T-helper 17 cell (primary cell): ENCODE data around the gene GSG1L2. TPM values are rescaled to one million over a fixed set of nuclear protein-coding genes. Genes with fewer than 3 reads are reported as not detected.

Experiments used
- ATAC-seq: fragments of 150-1000 bp; cut with Tn5 transposase; 2 replicates; pipeline ENCODE4 v1.10.0; 2021; ENCODE audit warnings: mild to moderate bottlenecking, moderate library complexity
- DNase-seq, 3 donors: peaks; one replicate each; pipeline versions ENCODE4 v3.0.0 to v3.0.0-alpha.2; 2020 to 2021
- H3K9me3 ChIP-seq: one replicate; pipeline ENCODE4 v1.7.0; 2013; ENCODE audit warnings: low read length, mild to moderate bottlenecking; ENCODE audit not compliant: control insufficient read depth, poor library complexity, severe bottlenecking
- H3K27ac Mint-ChIP-seq: one replicate; pipeline ENCODE4 v1.8.0; 2022; ENCODE audit warnings: mild to moderate bottlenecking, moderate library complexity, mixed read lengths
- H3K27me3 Mint-ChIP-seq: one replicate; pipeline ENCODE4 v1.8.0; 2022; ENCODE audit warnings: mixed read lengths
- H3K36me3 Mint-ChIP-seq: one replicate; pipeline ENCODE4 v1.8.0; 2022; ENCODE audit warnings: low read depth, mixed read lengths
- H3K4me1 Mint-ChIP-seq: one replicate; pipeline ENCODE4 v1.8.0; 2022; ENCODE audit warnings: mild to moderate bottlenecking, mixed read lengths
- H3K4me3 Mint-ChIP-seq: one replicate; pipeline ENCODE4 v1.8.0; 2022; ENCODE audit warnings: mild to moderate bottlenecking, moderate library complexity, mixed read lengths
- total RNA-seq, 4 donors: library from RNA in 2 of 4; stranded (reverse) in 2 of 4; gene quantifications; one replicate each; pipeline ENCODE4 v1.2.3 and lab custom pipeline; 2022 to 2026

GSG1L2 gene
- total RNA-seq, 2 donors from 2014 or later, result not detected

DNA sequence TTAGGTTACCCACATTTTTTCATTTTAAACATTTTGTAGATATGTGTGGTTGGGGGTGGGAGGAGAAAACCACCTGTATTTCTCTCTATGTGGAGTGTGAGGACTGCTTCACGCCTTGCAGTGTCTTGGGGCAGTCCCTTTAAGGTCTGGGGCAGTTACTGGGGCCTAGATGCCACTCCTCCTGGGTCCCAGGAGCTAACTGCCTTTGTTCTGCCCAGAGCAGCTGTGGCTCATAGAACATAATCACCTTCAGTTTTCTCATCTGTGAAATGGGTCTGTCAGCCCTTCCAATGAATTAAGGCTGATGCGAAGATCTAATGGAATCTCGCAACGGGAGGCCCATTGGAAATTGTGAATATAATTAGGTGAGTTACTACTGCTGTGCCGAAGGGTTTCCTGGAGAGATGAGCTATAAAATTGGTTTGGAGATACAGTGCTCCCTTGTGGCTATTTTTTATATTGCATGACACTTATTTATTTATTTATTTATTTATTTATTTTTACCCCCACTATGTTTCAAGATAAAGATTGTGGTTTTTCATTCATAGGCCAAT lies 53.4 kb downstream of the GSG1L2 start:
- H3K4me3 Mint-ChIP-seq, result no peak overlapping the region
- peaks cover 26% of the 10 kb centered on the region for H3K27me3 Mint-ChIP-seq
- H3K36me3 Mint-ChIP-seq, result peaks cover 2% of the 10 kb centered on the region
- DNase-seq, result no peak
- no peak overlapping the region for H3K27ac Mint-ChIP-seq
- peaks cover 2% of the 10 kb centered on the region for H3K4me1 Mint-ChIP-seq
- ATAC-seq, result no peak
- H3K9me3 ChIP-seq, result no peaks in the 10 kb centered on the region

DNA sequence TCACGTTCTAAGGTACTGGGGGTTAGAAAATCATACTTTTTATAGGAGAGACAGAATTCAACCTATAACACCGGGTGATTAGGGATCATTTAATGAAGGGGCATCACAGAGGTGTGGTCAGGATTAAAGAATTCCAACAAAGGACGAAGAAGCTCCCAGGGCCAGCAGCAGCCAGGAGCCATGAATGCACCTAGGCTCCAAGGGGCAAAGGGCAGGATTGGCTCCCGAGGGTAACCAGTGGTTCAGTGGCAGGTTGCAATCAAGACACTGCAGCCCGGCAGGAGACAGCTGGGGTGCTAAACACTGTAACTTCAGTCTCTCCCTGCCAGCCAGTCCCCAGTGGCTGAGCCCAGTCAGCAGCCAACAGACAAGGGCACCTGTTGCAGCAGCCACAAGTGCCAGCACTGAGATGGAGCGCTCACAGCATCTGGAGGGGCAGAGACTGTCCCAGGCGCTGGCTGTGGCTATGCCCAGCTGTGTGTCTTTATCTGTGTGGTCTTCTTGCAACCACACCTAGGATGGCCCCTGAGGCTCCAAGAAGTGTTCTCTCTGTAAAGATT lies 54.4 kb downstream of the GSG1L2 start:
- no peak overlapping the region for H3K4me3 Mint-ChIP-seq
- no peaks in the 10 kb centered on the region for H3K9me3 ChIP-seq
- ATAC-seq (no peak), DNase-seq (no peak)
- peaks cover 34% of the 10 kb centered on the region for H3K27me3 Mint-ChIP-seq
- peaks cover 2% of the 10 kb centered on the region for H3K36me3 Mint-ChIP-seq
- peaks cover 2% of the 10 kb centered on the region for H3K4me1 Mint-ChIP-seq
- no peak overlapping the region for H3K27ac Mint-ChIP-seq

- peaks cover 34% of the 10 kb centered on the region for H3K27me3 Mint-ChIP-seq
- DNase-seq (no peak), ATAC-seq (no peak)
- no peak overlapping the region for H3K4me3 Mint-ChIP-seq
- H3K36me3 Mint-ChIP-seq, result peaks cover 2% of the 10 kb centered on the region
- no peaks in the 10 kb centered on the region for H3K9me3 ChIP-seq
- H3K4me1 Mint-ChIP-seq, result peaks cover 2% of the 10 kb centered on the region
- no peak overlapping the region for H3K27ac Mint-ChIP-seq
Observed at GRCh38 chr17:9766970-9767369, 54.9 kb downstream of the GSG1L2 start.

DNA sequence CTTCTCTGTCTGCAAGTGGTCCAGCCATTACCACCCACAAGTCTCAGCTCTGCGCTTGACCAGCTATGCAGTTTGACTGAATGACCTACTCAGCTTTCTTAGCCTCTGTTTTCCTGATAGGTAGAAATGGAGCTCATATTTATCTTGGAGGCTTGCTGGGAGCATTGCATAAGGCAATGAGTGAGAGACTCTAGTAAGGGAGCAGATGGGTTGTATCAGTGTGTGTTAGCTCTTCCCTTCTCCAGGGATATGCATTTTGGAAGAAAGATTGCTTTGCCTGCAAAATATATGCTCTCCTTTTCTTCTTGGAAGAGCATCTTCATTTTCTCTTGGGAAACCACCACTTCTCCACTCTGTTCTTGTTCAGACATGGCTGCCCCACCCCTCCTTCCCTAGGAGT lies 56.6 kb downstream of the GSG1L2 start:
- Mint-ChIP-seq H3K4me1 (peaks cover 2% of the 10 kb centered on the region), H3K27me3 (peaks cover 39% of the 10 kb centered on the region)

GRCh38 chr17:9763643-9764042 lies 58.2 kb downstream of the GSG1L2 start:
- no peak overlapping the region for H3K4me3 Mint-ChIP-seq
- H3K4me1 Mint-ChIP-seq, result no peaks in the 10 kb centered on the region
- H3K27me3 Mint-ChIP-seq, result peaks cover 52% of the 10 kb centered on the region
- no peak for DNase-seq
- ATAC-seq, result no peak
- H3K36me3 Mint-ChIP-seq, result peaks cover 2% of the 10 kb centered on the region
- no peak overlapping the region for H3K27ac Mint-ChIP-seq
- H3K9me3 ChIP-seq, result no peaks in the 10 kb centered on the region

More for the DNA sequence above, 56.6 kb downstream of the GSG1L2 start:
- Mint-ChIP-seq H3K4me3 (no peak overlapping the region), H3K27ac (no peak overlapping the region), H3K36me3 (peaks cover 2% of the 10 kb centered on the region)
- H3K9me3 ChIP-seq, result no peaks in the 10 kb centered on the region
- DNase-seq (no peak), ATAC-seq (no peak)

- peaks cover 51% of the 10 kb centered on the region for H3K27me3 Mint-ChIP-seq
- H3K4me3 Mint-ChIP-seq, result no peak overlapping the region
- no peaks in the 10 kb centered on the region for H3K4me1 Mint-ChIP-seq
- H3K27ac Mint-ChIP-seq, result no peak overlapping the region
- H3K36me3 Mint-ChIP-seq, result peaks cover 4% of the 10 kb centered on the region
- ATAC-seq (no peak), DNase-seq (no peak)
- H3K9me3 ChIP-seq, result no peaks in the 10 kb centered on the region
Observed at GRCh38 chr17:9760266-9760665, 61.6 kb downstream of the GSG1L2 start.

GRCh38 chr17:9755083-9755482 lies 66.8 kb downstream of the GSG1L2 start:
- Mint-ChIP-seq H3K36me3 (peaks cover 6% of the 10 kb centered on the region), H3K4me1 (no peaks in the 10 kb centered on the region), H3K4me3 (no peak overlapping the region), H3K27me3 (peaks cover 58% of the 10 kb centered on the region), H3K27ac (no peak overlapping the region)
- DNase-seq (no peak), ATAC-seq (no peak)
- H3K9me3 ChIP-seq, result no peaks in the 10 kb centered on the region

Other genes with a start within 250 kb of the GSG1L2 start
- gene STX8, start 246.3 kb downstream of the GSG1L2 start, total RNA-seq, result 10 to 100 TPM; 66.8 to 68.8 TPM
- gene CFAP52, start 245.4 kb downstream of the GSG1L2 start, total RNA-seq, result not detected
- gene USP43, start 176.6 kb downstream of the GSG1L2 start, total RNA-seq, result under 1 TPM; 0.29 to 0.45 TPM
- not detected for gene DHRS7C, start 30.5 kb downstream of the GSG1L2 start, total RNA-seq
- gene GLP2R, start 3.8 kb upstream of the GSG1L2 start, total RNA-seq, result not detected
- gene RCVRN, start 83.2 kb upstream of the GSG1L2 start, total RNA-seq, result not detected